Measurements from ENCODE around the gene NPHP1. TPM values are rescaled to one million over a fixed set of nuclear protein-coding genes. Genes with fewer than 3 reads are reported as not detected.

NPHP1 gene
- total RNA-seq, 4 donors from 2014 or later = 0.55 to 0.95 (median 0.60) TPM; not detected in 1

- DNase-seq = no peak
- no peaks in the 10 kb centered on the region for H3K27me3 ChIP-seq
- no peaks in the 10 kb centered on the region for H3K9me3 ChIP-seq
- 76 to 77% methylated on average over 4 to 8 of the region's 8 CpGs for WGBS, 2 donors (ENCODE audit: low coverage in 1 of 2)
- H3K4me1 ChIP-seq = peaks cover 22 to 52% (median 42%) of the 10 kb centered on the region in 4 donors
- in situ Hi-C loops (cut with MboI; ENCODE audit: low pct_ligation_motif_present in 1 of 4, low pct_unique_long_range_greater_than_20kb in 1 of 4, low sequenced_read_pairs in 3 of 4) = no loop called here
- peak overlapping the region; percentile 86 to 92 (median 86) for H3K27ac ChIP-seq
- intact Hi-C loops (cut with DNase I; ENCODE audit: low total_unique reads) = no loop called here
- no peaks in the 10 kb centered on the region for H3K36me3 ChIP-seq
- TF ChIP-seq EP300 (IDR thresholded peaks at IDR 0.05; ENCODE audit: low read depth) (no peak), POLR2A (IDR thresholded peaks at IDR 0.05) (no peak), POLR2AphosphoS5 (IDR thresholded peaks at IDR 0.05) (no peak), CTCF (IDR thresholded peaks at IDR 0.05) (no peak)
- H3K4me3 ChIP-seq = no peak overlapping the region
Observed at GRCh38 chr2:110100480-110100879, 104.3 kb downstream of the NPHP1 start.

- Histone ChIP-seq H3K4me1 (peaks cover 16 to 44% (median 35%) of the 10 kb centered on the region in 4 donors), H3K4me3 (no peak overlapping the region), H3K27ac (peak overlapping the region in 3 of 4 donors; percentile 86 to 92 (median 86)), H3K27me3 (no peaks in the 10 kb centered on the region), H3K36me3 (no peaks in the 10 kb centered on the region), H3K9me3 (no peaks in the 10 kb centered on the region)
- WGBS, 2 donors (ENCODE audit: low coverage in 1 of 2) = 94% methylated on average over 9 of the region's 10 CpGs; no CpG with 5 or more reads in 1 of the 2 donors
- no peak for DNase-seq
- in situ Hi-C loops (cut with MboI; ENCODE audit: low pct_ligation_motif_present in 1 of 4, low pct_unique_long_range_greater_than_20kb in 1 of 4, low sequenced_read_pairs in 3 of 4) = no loop called here
- intact Hi-C loops (cut with DNase I; ENCODE audit: low total_unique reads) = no loop called here
- TF ChIP-seq POLR2AphosphoS5 (IDR thresholded peaks at IDR 0.05) = no peak
- no peak for TF ChIP-seq CTCF (IDR thresholded peaks at IDR 0.05)
- TF ChIP-seq EP300 (IDR thresholded peaks at IDR 0.05; ENCODE audit: low read depth) = no peak
- TF ChIP-seq POLR2A (IDR thresholded peaks at IDR 0.05) = no peak
Observed at GRCh38 chr2:110099471-110100225, 105.2 kb downstream of the NPHP1 start.

- H3K27ac ChIP-seq = no peak overlapping the region
- in situ Hi-C loops (cut with MboI; ENCODE audit: low pct_ligation_motif_present in 1 of 4, low pct_unique_long_range_greater_than_20kb in 1 of 4, low sequenced_read_pairs in 3 of 4) (no loop called here), intact Hi-C loops (cut with DNase I; ENCODE audit: low total_unique reads) (no loop called here)
- H3K9me3 ChIP-seq = no peaks in the 10 kb centered on the region
- WGBS, 2 donors (ENCODE audit: low coverage in 1 of 2) = 60 to 89% methylated on average over 1 to 6 of the region's 6 CpGs
- no peaks in the 10 kb centered on the region for H3K27me3 ChIP-seq
- TF ChIP-seq POLR2A (IDR thresholded peaks at IDR 0.05) (no peak), CTCF (IDR thresholded peaks at IDR 0.05) (no peak), POLR2AphosphoS5 (IDR thresholded peaks at IDR 0.05) (no peak), EP300 (IDR thresholded peaks at IDR 0.05; ENCODE audit: low read depth) (no peak)
- no peaks in the 10 kb centered on the region for H3K36me3 ChIP-seq
- peaks cover 14 to 38% (median 32%) of the 10 kb centered on the region in 4 donors for H3K4me1 ChIP-seq
- DNase-seq = no peak
- no peak overlapping the region for H3K4me3 ChIP-seq
Observed at GRCh38 chr2:110099038-110099425, 105.8 kb downstream of the NPHP1 start.

GRCh38 chr2:110097506-110098220, 107.2 kb downstream of the NPHP1 start:
- Histone ChIP-seq H3K9me3 (no peaks in the 10 kb centered on the region), H3K27ac (no peak overlapping the region), H3K36me3 (no peaks in the 10 kb centered on the region), H3K27me3 (no peaks in the 10 kb centered on the region), H3K4me1 (peaks cover 14 to 27% (median 24%) of the 10 kb centered on the region in 4 donors), H3K4me3 (no peak overlapping the region)
- TF ChIP-seq POLR2AphosphoS5 (IDR thresholded peaks at IDR 0.05) (no peak), CTCF (IDR thresholded peaks at IDR 0.05) (no peak), EP300 (IDR thresholded peaks at IDR 0.05; ENCODE audit: low read depth) (no peak), POLR2A (IDR thresholded peaks at IDR 0.05) (no peak)
- WGBS, 2 donors (ENCODE audit: low coverage in 1 of 2) = 55 to 78% methylated on average over 6 to 14 of the region's 14 CpGs
- peak; percentile 57 for DNase-seq
- intact Hi-C loops (cut with DNase I; ENCODE audit: low total_unique reads) = no loop called here
- in situ Hi-C loops (cut with MboI; ENCODE audit: low pct_ligation_motif_present in 1 of 4, low pct_unique_long_range_greater_than_20kb in 1 of 4, low sequenced_read_pairs in 3 of 4) = no loop called here

Measured in transverse colon (tissue), 4 donors.